Measurements from ENCODE around the gene NSMF. TPM values are rescaled to one million over a fixed set of nuclear protein-coding genes. Genes with fewer than 3 reads are reported as not detected.

The NSMF gene
- polyA plus RNA-seq (2013, experiment 1 of 2) = 41.1 TPM
- polyA plus RNA-seq (2013, experiment 2 of 2) = 46.5 TPM

GRCh38 chr9:137459152-137459600, at the start of gene NSMF:
Gene NSMF, minus strand, starts transcription at chr9:137459334. Its CDS starts 232 bp downstream, at chr9:137459102.
- Histone ChIP-seq H3K27ac (ENCODE audit: low read depth, low read length) (no peak within 1 kb of the TSS), H3K4me1 (ENCODE audit: insufficient read depth, low read length) (peaks cover 14% of the 10 kb centered on the region; the same call in 1 of the 2 replicates), H3K9ac (ENCODE audit: low read depth, low read length) (peak within 1 kb of the TSS; percentile 78), H3K36me3 (ENCODE audit: insufficient read depth, low read length) (peaks cover 18% of the 10 kb centered on the region), H3K9me3 (ENCODE audit: insufficient read depth, low read depth, low read length) (no peaks in the 10 kb centered on the region), H3K4me3 (ENCODE audit: low read length) (peak within 1 kb of the TSS; percentile 70), H3K27me3 (ENCODE audit: insufficient read depth, low read length) (peaks cover 20% of the 10 kb centered on the region)
- under 1% methylated on average over 62 of the region's 62 CpGs for WGBS

- H3K4me1 ChIP-seq (ENCODE audit: insufficient read depth, low read length) = no peaks in the 10 kb centered on the region
- no peaks in the 10 kb centered on the region for H3K27me3 ChIP-seq (ENCODE audit: insufficient read depth, low read length)
- H3K27ac ChIP-seq (ENCODE audit: low read depth, low read length) = no peak overlapping the region
- no peak overlapping the region for H3K4me3 ChIP-seq (ENCODE audit: low read length)
- no peaks in the 10 kb centered on the region for H3K36me3 ChIP-seq (ENCODE audit: insufficient read depth, low read length)
- H3K9ac ChIP-seq (ENCODE audit: low read depth, low read length) = no peak overlapping the region
- 94% methylated on average over 26 of the region's 26 CpGs for WGBS
- H3K9me3 ChIP-seq (ENCODE audit: insufficient read depth, low read depth, low read length) = no peaks in the 10 kb centered on the region
These were observed 47.6 kb upstream of the NSMF start for GRCh38 chr9:137506702-137507171.

- Histone ChIP-seq H3K27ac (ENCODE audit: low read depth, low read length) (no peak overlapping the region), H3K9ac (ENCODE audit: low read depth, low read length) (no peak overlapping the region), H3K4me1 (ENCODE audit: insufficient read depth, low read length) (no peaks in the 10 kb centered on the region), H3K4me3 (ENCODE audit: low read length) (no peak overlapping the region), H3K27me3 (ENCODE audit: insufficient read depth, low read length) (no peaks in the 10 kb centered on the region), H3K36me3 (ENCODE audit: insufficient read depth, low read length) (no peaks in the 10 kb centered on the region), H3K9me3 (ENCODE audit: insufficient read depth, low read depth, low read length) (no peaks in the 10 kb centered on the region)
- 92% methylated on average over 15 of the region's 15 CpGs for WGBS
These were observed 47.1 kb upstream of the NSMF start for GRCh38 chr9:137506274-137506673.

- no peaks in the 10 kb centered on the region for H3K9me3 ChIP-seq (ENCODE audit: insufficient read depth, low read depth, low read length)
- no peak overlapping the region for H3K4me3 ChIP-seq (ENCODE audit: low read length)
- 93% methylated on average over 28 of the region's 28 CpGs for WGBS
- no peaks in the 10 kb centered on the region for H3K27me3 ChIP-seq (ENCODE audit: insufficient read depth, low read length)
- H3K9ac ChIP-seq (ENCODE audit: low read depth, low read length) = no peak overlapping the region
- no peaks in the 10 kb centered on the region for H3K36me3 ChIP-seq (ENCODE audit: insufficient read depth, low read length)
- no peak overlapping the region for H3K27ac ChIP-seq (ENCODE audit: low read depth, low read length)
- no peaks in the 10 kb centered on the region for H3K4me1 ChIP-seq (ENCODE audit: insufficient read depth, low read length)
These were observed 46.4 kb upstream of the NSMF start for GRCh38 chr9:137505421-137506140.

- H3K4me1 ChIP-seq (ENCODE audit: insufficient read depth, low read length) = no peaks in the 10 kb centered on the region
These were observed 45.3 kb upstream of the NSMF start for GRCh38 chr9:137504432-137504777.

GRCh38 chr9:137502008-137502911, 43.1 kb upstream of the NSMF start:
- H3K27me3 ChIP-seq (ENCODE audit: insufficient read depth, low read length) = no peaks in the 10 kb centered on the region
- H3K4me1 ChIP-seq (ENCODE audit: insufficient read depth, low read length) = no peaks in the 10 kb centered on the region
- 55% methylated on average over 29 of the region's 36 CpGs for WGBS
- H3K9ac ChIP-seq (ENCODE audit: low read depth, low read length) = no peak overlapping the region
- H3K4me3 ChIP-seq (ENCODE audit: low read length) = no peak overlapping the region
- no peak overlapping the region for H3K27ac ChIP-seq (ENCODE audit: low read depth, low read length)
- no peaks in the 10 kb centered on the region for H3K9me3 ChIP-seq (ENCODE audit: insufficient read depth, low read depth, low read length)
- no peaks in the 10 kb centered on the region for H3K36me3 ChIP-seq (ENCODE audit: insufficient read depth, low read length)

More at GRCh38 chr9:137504432-137504777, 45.3 kb upstream of the NSMF start:
- Histone ChIP-seq H3K27me3 (ENCODE audit: insufficient read depth, low read length) (no peaks in the 10 kb centered on the region), H3K9ac (ENCODE audit: low read depth, low read length) (no peak overlapping the region), H3K36me3 (ENCODE audit: insufficient read depth, low read length) (no peaks in the 10 kb centered on the region), H3K9me3 (ENCODE audit: insufficient read depth, low read depth, low read length) (no peaks in the 10 kb centered on the region), H3K4me3 (ENCODE audit: low read length) (no peak overlapping the region), H3K27ac (ENCODE audit: low read depth, low read length) (no peak overlapping the region)
- 81% methylated on average over 7 of the region's 7 CpGs for WGBS

GRCh38 chr9:137501457-137501856, 42.3 kb upstream of the NSMF start:
- H3K9ac ChIP-seq (ENCODE audit: low read depth, low read length) = no peak overlapping the region
- no peak overlapping the region for H3K4me3 ChIP-seq (ENCODE audit: low read length)
- H3K36me3 ChIP-seq (ENCODE audit: insufficient read depth, low read length) = no peaks in the 10 kb centered on the region
- 93% methylated on average over 12 of the region's 12 CpGs for WGBS
- H3K27me3 ChIP-seq (ENCODE audit: insufficient read depth, low read length) = no peaks in the 10 kb centered on the region
- no peak overlapping the region for H3K27ac ChIP-seq (ENCODE audit: low read depth, low read length)
- no peaks in the 10 kb centered on the region for H3K9me3 ChIP-seq (ENCODE audit: insufficient read depth, low read depth, low read length)
- no peaks in the 10 kb centered on the region for H3K4me1 ChIP-seq (ENCODE audit: insufficient read depth, low read length)

- no peak overlapping the region for H3K4me3 ChIP-seq (ENCODE audit: low read length)
- H3K4me1 ChIP-seq (ENCODE audit: insufficient read depth, low read length) = no peaks in the 10 kb centered on the region
- 95% methylated on average over 45 of the region's 45 CpGs for WGBS
- no peak overlapping the region for H3K9ac ChIP-seq (ENCODE audit: low read depth, low read length)
- no peaks in the 10 kb centered on the region for H3K27me3 ChIP-seq (ENCODE audit: insufficient read depth, low read length)
- H3K9me3 ChIP-seq (ENCODE audit: insufficient read depth, low read depth, low read length) = no peaks in the 10 kb centered on the region
- no peak overlapping the region for H3K27ac ChIP-seq (ENCODE audit: low read depth, low read length)
- H3K36me3 ChIP-seq (ENCODE audit: insufficient read depth, low read length) = no peaks in the 10 kb centered on the region
These were observed 41.7 kb upstream of the NSMF start for GRCh38 chr9:137500666-137501397.

- Histone ChIP-seq H3K36me3 (ENCODE audit: insufficient read depth, low read length) (no peaks in the 10 kb centered on the region), H3K27me3 (ENCODE audit: insufficient read depth, low read length) (no peaks in the 10 kb centered on the region), H3K9ac (ENCODE audit: low read depth, low read length) (no peak overlapping the region), H3K9me3 (ENCODE audit: insufficient read depth, low read depth, low read length) (no peaks in the 10 kb centered on the region), H3K27ac (ENCODE audit: low read depth, low read length) (no peak overlapping the region), H3K4me3 (ENCODE audit: low read length) (no peak overlapping the region), H3K4me1 (ENCODE audit: insufficient read depth, low read length) (no peaks in the 10 kb centered on the region)
- 93% methylated on average over 36 of the region's 36 CpGs for WGBS
These were observed 40.9 kb upstream of the NSMF start for GRCh38 chr9:137499858-137500661.

- H3K36me3 ChIP-seq (ENCODE audit: insufficient read depth, low read length) = no peaks in the 10 kb centered on the region
- no peak overlapping the region for H3K9ac ChIP-seq (ENCODE audit: low read depth, low read length)
- H3K4me1 ChIP-seq (ENCODE audit: insufficient read depth, low read length) = no peaks in the 10 kb centered on the region
- no peaks in the 10 kb centered on the region for H3K9me3 ChIP-seq (ENCODE audit: insufficient read depth, low read depth, low read length)
- H3K4me3 ChIP-seq (ENCODE audit: low read length) = no peak overlapping the region
- H3K27me3 ChIP-seq (ENCODE audit: insufficient read depth, low read length) = no peaks in the 10 kb centered on the region
- H3K27ac ChIP-seq (ENCODE audit: low read depth, low read length) = no peak overlapping the region
- WGBS = 96% methylated on average over 16 of the region's 16 CpGs
These were observed 40.3 kb upstream of the NSMF start for GRCh38 chr9:137499416-137499815.
